G401 (cell line): ENCODE results near the gene VMO1. TPM values are rescaled to one million over a fixed set of nuclear protein-coding genes. Genes with fewer than 3 reads are reported as not detected.
A peak's percentile ranks its signal among the peaks of the same experiment; 100 is the strongest.

Source experiments
- DNase-seq: peaks from one replicate; pipeline ENCODE4 v3.0.0-alpha.2; 2015; ENCODE audit warnings: low spot score
- in situ Hi-C: cut with HindIII; loops from 2 replicates; pipeline ENCODE4 v1.10.0; 2016; ENCODE audit warnings: low sequenced_read_pairs, mixed read lengths
- total RNA-seq: library from RNA; depleted of rRNA; stranded (reverse); fragments of >200 nt; shearing (Covaris generic); gene quantifications from 2 replicates; pipeline ENCODE4 v1.2.3, GENCODE V29; 2014

The VMO1 gene
- total RNA-seq, 1 experiment from 2014 or later: not detected

DNA sequence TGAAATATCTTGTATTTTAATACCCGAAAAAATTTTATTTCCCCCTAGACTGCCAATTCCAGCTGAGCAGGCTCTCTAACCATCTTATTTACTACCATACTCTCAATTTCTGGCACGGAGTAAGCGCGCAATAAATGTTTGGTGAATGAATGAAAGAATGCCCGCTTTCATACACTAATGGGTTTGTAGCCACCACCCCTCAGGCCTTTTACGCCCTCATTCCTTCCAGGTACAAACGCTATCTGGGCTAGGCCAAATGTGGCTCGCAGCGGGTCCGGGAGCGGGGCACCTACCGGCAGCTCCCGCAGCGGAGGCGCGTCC is 20.3 kb upstream of the VMO1 start:
- DNase-seq: peak; percentile 33
- in situ Hi-C loops: no loop called here

DNA sequence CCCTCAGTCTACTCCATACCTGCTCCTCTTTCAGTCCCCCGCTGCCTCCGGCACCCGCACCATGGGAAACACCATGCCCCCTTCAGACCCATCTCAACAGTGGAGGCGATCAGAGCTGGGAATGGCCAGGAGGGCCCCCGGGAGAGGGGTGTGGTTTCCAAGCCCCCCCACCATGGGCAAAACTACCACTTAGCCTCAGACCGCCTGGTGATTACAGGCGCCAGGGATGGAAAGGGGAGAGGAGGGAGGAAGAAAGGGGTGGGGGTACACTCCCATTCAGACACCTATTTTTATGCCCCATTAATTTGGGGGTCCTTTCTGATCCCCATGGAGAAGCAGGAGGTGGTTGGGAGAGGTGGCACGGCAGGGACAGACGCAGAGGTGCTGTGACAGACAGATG is 16.1 kb upstream of the VMO1 start, which contains the start of gene C17orf114:
TSS of gene C17orf114 (minus strand) at position 101 of the 400 bp plus-strand sequence.
- in situ Hi-C loops: no loop called here
- no peak for DNase-seq

GRCh38 chr17:4800462-4801196 is 14.5 kb upstream of the VMO1 start:
- in situ Hi-C loops: no loop called here
- no peak for DNase-seq

DNA sequence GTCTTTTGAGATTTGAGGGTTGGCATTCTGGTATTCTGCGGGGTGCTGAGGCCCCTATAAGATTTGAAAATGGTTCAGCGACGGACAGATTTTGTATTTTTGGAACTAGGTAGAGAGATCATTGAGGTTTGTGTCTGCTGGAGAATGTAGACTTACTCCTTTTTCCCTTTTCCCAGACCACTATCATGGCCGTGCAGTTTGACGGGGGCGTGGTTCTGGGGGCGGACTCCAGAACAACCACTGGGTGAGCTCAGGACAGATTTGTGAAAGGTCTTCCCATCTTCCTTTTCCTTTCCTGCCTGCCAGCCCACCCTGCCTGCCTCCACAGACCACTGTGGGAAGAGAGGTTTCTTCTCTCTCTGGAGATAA is 10.4 kb upstream of the VMO1 start:
- in situ Hi-C loops: no loop called here
- DNase-seq: peak; percentile 21

- in situ Hi-C loops: no loop called here
- DNase-seq: no peak
These were observed 9.0 kb upstream of the VMO1 start for GRCh38 chr17:4795168-4795567.

DNA sequence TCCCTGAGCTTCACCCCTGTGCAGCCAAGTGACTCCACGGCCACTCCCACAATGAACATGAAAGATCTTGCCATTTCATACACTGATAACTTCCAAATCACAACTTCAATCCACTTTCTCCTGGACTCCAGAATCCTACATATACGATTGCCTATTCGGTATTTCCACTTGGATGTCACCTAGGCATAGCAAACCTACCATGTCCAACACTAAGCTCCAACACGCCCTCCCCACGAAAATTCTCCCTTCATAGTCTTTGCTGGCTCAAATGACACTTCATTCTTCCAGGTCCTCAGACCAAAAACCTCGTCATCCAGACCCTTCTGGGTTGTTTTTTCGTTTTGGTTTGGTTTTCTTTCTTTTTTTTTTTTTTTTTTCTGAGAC is 4.5 kb upstream of the VMO1 start:
- in situ Hi-C loops: no loop called here
- no peak for DNase-seq

DNA sequence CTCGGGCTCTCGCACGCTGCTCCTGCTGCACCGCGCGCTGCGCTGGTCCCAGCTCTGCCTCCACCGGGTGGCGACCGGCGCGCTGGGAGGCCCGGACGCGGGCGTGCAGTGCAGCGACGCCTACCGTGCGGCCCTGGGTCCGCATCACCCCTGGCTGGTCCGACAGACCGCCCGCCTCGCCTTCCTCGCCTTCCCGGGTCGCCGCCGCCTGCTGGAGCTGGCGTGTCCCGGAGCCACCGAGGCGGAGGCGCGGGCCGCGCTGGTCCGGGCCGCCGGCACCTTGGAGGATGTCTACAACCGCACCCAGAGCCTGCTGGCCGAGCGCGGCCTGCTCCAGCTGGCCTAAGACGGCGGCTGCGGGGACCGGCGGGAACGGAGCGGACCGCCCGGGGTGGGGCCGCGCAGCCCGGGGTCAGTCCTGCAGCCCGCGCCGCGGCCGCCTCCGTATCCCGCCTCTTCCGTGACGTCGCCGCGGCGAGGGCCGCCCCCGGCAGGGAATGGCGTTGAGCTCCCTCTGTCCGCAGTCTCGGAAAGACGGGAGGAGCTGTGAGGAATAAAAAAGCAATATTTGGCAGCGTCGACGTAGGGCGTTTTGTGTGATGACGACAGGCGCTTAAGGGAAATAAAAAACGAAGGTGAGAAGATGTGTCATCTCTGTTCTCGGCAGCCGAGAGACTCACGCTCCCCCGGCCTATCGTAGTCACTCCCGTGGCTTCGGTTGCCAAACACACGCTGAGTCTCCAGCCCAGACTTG is 4.0 kb upstream of the VMO1 start:
- in situ Hi-C loops: no loop called here
- DNase-seq: peak; percentile 86

GRCh38 chr17:4789701-4789950 is 3.5 kb upstream of the VMO1 start:
- DNase-seq: peak; percentile 52
- in situ Hi-C loops: no loop called here

DNA sequence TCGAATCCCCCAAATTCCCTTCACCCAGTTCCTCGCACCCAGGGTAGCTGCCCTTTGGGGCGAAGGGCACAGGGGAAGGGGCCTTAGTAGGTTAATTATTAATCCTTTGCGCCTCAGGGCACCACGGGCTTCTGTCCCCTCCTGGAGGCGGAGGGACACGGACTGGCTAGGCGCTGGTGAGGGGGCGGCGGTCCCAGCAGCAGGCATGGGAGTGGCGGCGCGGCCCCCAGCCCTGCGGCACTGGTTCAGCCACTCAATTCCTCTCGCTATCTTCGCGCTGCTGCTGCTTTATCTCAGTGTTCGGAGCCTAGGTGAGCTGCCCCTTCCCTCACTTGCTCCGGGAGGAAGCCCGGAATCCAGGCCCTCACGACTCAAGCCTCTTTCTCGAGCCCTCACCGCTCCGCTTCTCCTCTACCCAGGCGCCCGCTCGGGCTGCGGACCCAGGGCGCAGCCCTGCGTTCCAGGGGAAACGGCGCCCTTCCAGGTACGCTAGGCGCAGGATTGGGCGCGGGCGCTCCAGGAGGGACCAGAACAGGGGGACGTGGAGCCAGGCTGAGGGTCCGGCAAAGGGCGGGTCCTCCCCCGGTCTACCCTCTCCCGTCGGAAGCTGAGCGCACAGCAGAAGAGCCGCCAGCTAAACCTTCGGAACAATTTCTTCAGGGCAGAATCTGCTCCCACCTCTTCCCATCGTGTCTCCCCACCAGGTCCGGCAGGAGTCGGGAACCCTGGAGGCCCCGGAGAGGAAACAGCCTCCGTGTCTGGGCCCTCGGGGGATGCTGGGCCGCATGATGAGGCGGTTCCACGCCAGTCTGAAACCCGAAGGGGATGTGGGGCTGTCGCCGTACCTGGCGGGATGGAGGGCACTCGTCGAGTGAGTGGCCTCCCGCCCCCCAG is 2.9 kb upstream of the VMO1 start, which contains the start of gene GLTPD2:
TSS of gene GLTPD2 (plus strand) at position 158 of the 894 bp plus-strand sequence. CDS start at position 206, 48 bp downstream.
- DNase-seq: no peak
- in situ Hi-C loops: no loop called here

- in situ Hi-C loops: no loop called here
These were observed 2.1 kb upstream of the VMO1 start for GRCh38 chr17:4788159-4788806.

DNA sequence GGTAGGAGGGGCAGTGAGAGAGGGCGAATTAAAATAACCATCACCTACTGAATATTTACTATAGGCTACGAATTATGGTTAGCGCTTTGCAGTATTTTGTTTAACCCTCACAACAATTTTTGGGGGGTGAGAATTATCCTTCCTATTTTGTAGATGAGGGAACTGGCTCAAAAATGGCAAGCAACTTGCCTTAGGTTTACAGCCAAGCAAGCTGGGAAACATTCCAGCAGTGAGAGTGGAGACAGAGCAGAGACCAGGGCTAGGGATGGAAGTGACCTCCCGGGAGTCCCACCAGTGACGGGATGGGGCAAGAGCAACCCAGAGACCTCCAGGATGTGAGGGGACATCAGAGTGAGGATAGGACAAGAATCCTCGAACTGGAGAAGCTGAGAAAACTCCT is 352 bp upstream of the VMO1 start:
- in situ Hi-C loops: no loop called here
- peak; percentile 58 for DNase-seq

More at GRCh38 chr17:4788159-4788806, 2.1 kb upstream of the VMO1 start:
- no peak for DNase-seq

- no peak for DNase-seq
- in situ Hi-C loops: no loop called here
These were observed 656 bp downstream of the VMO1 start for GRCh38 chr17:4785311-4786105.

- no peak for DNase-seq
- in situ Hi-C loops: no loop called here
These were observed 3.5 kb downstream of the VMO1 start for GRCh38 chr17:4782652-4783051.

GRCh38 chr17:4780325-4780955 is 5.7 kb downstream of the VMO1 start:
- in situ Hi-C loops: no loop called here
- no peak for DNase-seq

DNA sequence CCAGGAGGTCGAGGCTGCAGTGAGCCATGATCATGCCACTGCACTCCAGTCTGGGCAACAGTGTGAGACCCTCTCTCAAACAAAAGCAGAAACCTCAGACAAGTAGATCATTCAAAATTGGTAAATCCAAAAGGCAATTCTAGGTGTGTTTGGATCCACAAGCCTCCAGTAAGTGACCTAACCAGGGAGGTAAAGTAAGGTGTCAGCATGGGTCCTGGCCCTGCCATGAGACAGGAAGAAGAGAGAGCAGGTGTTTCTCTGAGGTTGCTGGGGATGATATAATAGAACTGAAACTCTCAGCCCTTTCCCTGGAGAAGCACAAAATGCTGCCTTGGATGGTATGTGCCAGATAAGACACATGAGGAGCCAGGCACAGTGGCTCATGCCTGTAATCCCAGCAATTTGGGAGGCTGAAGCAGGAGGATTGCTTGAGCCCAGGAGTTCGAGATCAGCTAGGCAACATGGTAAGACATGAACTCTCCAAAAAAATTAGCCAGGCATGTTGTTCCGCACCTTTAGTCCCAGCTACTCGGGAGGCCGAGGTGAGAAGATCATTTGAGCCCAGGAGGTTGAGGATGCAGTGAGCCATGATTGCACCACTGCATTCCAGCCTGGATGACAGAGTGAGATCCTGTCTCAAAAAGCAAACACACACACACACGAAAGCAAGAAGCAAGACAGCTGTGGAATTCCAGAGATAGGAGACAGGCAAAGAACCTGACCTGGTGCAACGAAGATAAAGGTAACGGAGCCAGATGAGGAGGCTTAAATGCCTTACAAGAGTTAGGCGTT is 8.0 kb downstream of the VMO1 start:
- in situ Hi-C loops: no loop called here
- DNase-seq: no peak

- DNase-seq: no peak
- in situ Hi-C loops: no loop called here
These were observed 13.9 kb downstream of the VMO1 start for GRCh38 chr17:4772235-4772613.

GRCh38 chr17:4771519-4772234 is 14.5 kb downstream of the VMO1 start, which contains the start of gene TM4SF5:
TSS of gene TM4SF5 (plus strand) at chr17:4771886. CDS start at chr17:4771923, 37 bp downstream.
- DNase-seq: no peak
- in situ Hi-C loops: no loop called here
